Eye (tissue), 1 donor: ENCODE results near the gene CPN1.
A peak's percentile ranks its signal among the peaks of the same experiment; 100 is the strongest.

Source experiments
- DNase-seq: peaks from one replicate; pipeline ENCODE4 v3.0.0-alpha.2; 2015

The CPN1 gene

GRCh38 chr10:100075426-100076220, 6.0 kb downstream of the CPN1 start:
- no peak for DNase-seq

GRCh38 chr10:100072514-100072913, 9.2 kb downstream of the CPN1 start:
- no peak for DNase-seq

- no peak for DNase-seq
These were observed 10.1 kb downstream of the CPN1 start for GRCh38 chr10:100071529-100071928.

- no peak for DNase-seq
These were observed 14.2 kb downstream of the CPN1 start for GRCh38 chr10:100067466-100067865.

GRCh38 chr10:100065084-100065660, 16.5 kb downstream of the CPN1 start:
- DNase-seq: no peak

- DNase-seq: no peak
These were observed 20.3 kb downstream of the CPN1 start for GRCh38 chr10:100061401-100061800.

GRCh38 chr10:100057948-100058347, 23.7 kb downstream of the CPN1 start:
- no peak for DNase-seq

- DNase-seq: no peak
These were observed 27.8 kb downstream of the CPN1 start for GRCh38 chr10:100053686-100054460.

- DNase-seq: peak; percentile 95
These were observed 35.6 kb downstream of the CPN1 start for GRCh38 chr10:100046021-100046486.

GRCh38 chr10:100045592-100045991, 36.1 kb downstream of the CPN1 start:
- DNase-seq: no peak

GRCh38 chr10:100043796-100044195, 37.9 kb downstream of the CPN1 start:
- DNase-seq: no peak

GRCh38 chr10:100043344-100043743, 38.3 kb downstream of the CPN1 start:
- no peak for DNase-seq

- no peak for DNase-seq
These were observed 40.2 kb downstream of the CPN1 start for GRCh38 chr10:100041306-100042002.

- no peak for DNase-seq
These were observed 43.1 kb downstream of the CPN1 start for GRCh38 chr10:100038561-100039071.

- no peak for DNase-seq
These were observed 43.8 kb downstream of the CPN1 start for GRCh38 chr10:100037758-100038315.

GRCh38 chr10:100036850-100037249, 44.8 kb downstream of the CPN1 start:
- no peak for DNase-seq

GRCh38 chr10:100033766-100034418, 47.8 kb downstream of the CPN1 start:
- no peak for DNase-seq

- DNase-seq: no peak
These were observed 54.3 kb downstream of the CPN1 start for GRCh38 chr10:100027416-100027815.

- DNase-seq: peak; percentile 71
These were observed 56.1 kb downstream of the CPN1 start for GRCh38 chr10:100025576-100025975.

GRCh38 chr10:100024748-100025147, 56.9 kb downstream of the CPN1 start:
- no peak for DNase-seq

GRCh38 chr10:100022403-100022802, 59.3 kb downstream of the CPN1 start:
- no peak for DNase-seq

GRCh38 chr10:100021322-100021721, 60.3 kb downstream of the CPN1 start:
- no peak for DNase-seq
